GM12878 (cell line): ENCODE data around the gene PHACTR3. TPM values are rescaled to one million over a fixed set of nuclear protein-coding genes. Genes with fewer than 3 reads are reported as not detected.

Source experiments
- ATAC-seq: fragments of 200-7000 bp; cut with Tn5 transposase; 3 replicates; pipeline ENCODE4 v1.9.1; 2020; ENCODE audit warnings: mild to moderate bottlenecking, moderate library complexity
- BruUV-seq: library from RNA; stranded (reverse); fragments of 400-500 nt; replicated peaks from 2 replicates; lab custom pipeline; 2021; lab: Mats Ljungman, UMichigan
- CTCF ChIA-PET: fragments of 300-600 bp; sonication (Branson Sonifier 250); formaldehyde crosslinking; extraction: SDS; loops from one replicate; lab custom pipeline; 2021; ENCODE audit warnings: inconsistent platforms; lab: Yijun Ruan, JAX
- POLR2A ChIA-PET: fragments of 350-600 bp; formaldehyde crosslinking; extraction: SDS; loops from one replicate; lab custom pipeline; 2021; ENCODE audit warnings: inconsistent platforms; lab: Charles Lee
- RAD21 ChIA-PET: fragments of 300-600 bp; sonication (Branson Sonifier 250); formaldehyde crosslinking; loops from one replicate; lab custom pipeline; 2023; ENCODE audit warnings: antibody characterized with exemption; ENCODE audit not compliant: unreplicated experiment; lab: Charles Lee
- SMC1A ChIA-PET: fragments of 300-600 bp; sonication (Branson Sonifier 250); formaldehyde crosslinking; loops from one replicate; lab custom pipeline; 2023; ENCODE audit not compliant: unreplicated experiment, uncharacterized antibody; lab: Charles Lee
- DNase-seq: peaks from one replicate; pipeline ENCODE4 v3.0.0-alpha.2; 2011; ENCODE audit warnings: low read depth, low spot score
- FAIRE-seq: peaks from 3 replicates; lab custom pipeline; 2011; peaks lifted over from hg19 to GRCh38; lab: Jason Lieb, UNC
- H2AFZ ChIP-seq: 2 replicates; pipeline ENCODE4 v1.6.0; 2011; ENCODE audit warnings: low read depth, low read length, control low read depth; ENCODE audit not compliant: control insufficient read depth
- H3K27ac ChIP-seq: 2 replicates; pipeline ENCODE4 v1.5.1; 2011; ENCODE audit warnings: control low read depth; ENCODE audit not compliant: control insufficient read depth, insufficient read depth
- H3K27me3 ChIP-seq, 2 experiments: replicated peaks in 1 of 2; 2 replicates each; pipeline versions ENCODE4 v1.6.0 to v1.6.1; 2011; ENCODE audit warnings: low read length in 1 of 2; ENCODE audit not compliant: control insufficient read depth in 2 of 2, insufficient read depth in 2 of 2
- H3K36me3 ChIP-seq, 2 experiments: 2 replicates each; pipeline ENCODE4 v1.5.1; 2011; ENCODE audit warnings: low read length in 1 of 2; ENCODE audit not compliant: control insufficient read depth in 2 of 2, insufficient read depth in 2 of 2
- H3K4me1 ChIP-seq: 2 replicates; pipeline ENCODE4 v1.6.1; 2011; ENCODE audit warnings: mild to moderate bottlenecking, low read length, moderate library complexity, mixed read lengths; ENCODE audit not compliant: control insufficient read depth, insufficient read depth
- H3K4me2 ChIP-seq: 2 replicates; pipeline ENCODE4 v1.6.0; 2011; ENCODE audit warnings: control low read depth; ENCODE audit not compliant: control insufficient read depth, insufficient read depth
- H3K4me3 ChIP-seq: fragments of 200-600 bp; sonication (generic); 2 replicates; pipeline ENCODE4 v1.5.1; 2016
- H3K79me2 ChIP-seq: 2 replicates; pipeline ENCODE4 v1.6.0; 2011; ENCODE audit warnings: low read length; ENCODE audit not compliant: control insufficient read depth, insufficient read depth
- H3K9ac ChIP-seq: 2 replicates; pipeline ENCODE4 v1.8.0; 2011; ENCODE audit warnings: low read length, control low read depth, mixed read lengths; ENCODE audit not compliant: control insufficient read depth, insufficient read depth
- H3K9me3 ChIP-seq: replicated peaks from 3 replicates; pipeline ENCODE4 v1.5.1; 2011; ENCODE audit warnings: mild to moderate bottlenecking, low read length; ENCODE audit not compliant: control insufficient read depth, insufficient read depth
- H4K20me1 ChIP-seq: 2 replicates; pipeline ENCODE4 v1.6.0; 2011; ENCODE audit not compliant: control insufficient read depth, insufficient read depth
- CREM ChIP-seq: IDR thresholded peaks from 2 replicates; pipeline ENCODE4 v1.6.1; 2014; ENCODE audit warnings: antibody characterized with exemption, low read depth
- KLF5 ChIP-seq: fragments of 450-650 bp; IDR thresholded peaks from 2 replicates; pipeline ENCODE4 v1.6.1; 2014; ENCODE audit warnings: mild to moderate bottlenecking; ENCODE audit not compliant: partially characterized antibody
- POLR2A ChIP-seq: IDR thresholded peaks from 2 replicates; pipeline ENCODE4 v1.6.1; 2011; ENCODE audit warnings: low read depth, mild to moderate bottlenecking, low read length
- PRDM15 ChIP-seq: fragments of 450-650 bp; formaldehyde crosslinking; IDR thresholded peaks from 2 replicates; pipeline ENCODE4 v1.4.0; 2020; ENCODE audit warnings: mild to moderate bottlenecking, moderate library complexity
- SIN3A ChIP-seq: IDR thresholded peaks from 2 replicates; pipeline ENCODE4 v1.6.1; 2012; ENCODE audit warnings: low read depth, low read length, improper control_type of control experiment
- SREBF1 ChIP-seq: IDR thresholded peaks from 2 replicates; pipeline ENCODE4 v1.6.1; 2012; ENCODE audit warnings: mild to moderate bottlenecking, low read length
- TCF7 ChIP-seq: IDR thresholded peaks from 2 replicates; pipeline ENCODE4 v1.6.1; 2014; ENCODE audit warnings: antibody characterized with exemption, borderline replicate concordance
- YBX1 ChIP-seq: fragments of 450-650 bp; IDR thresholded peaks from 2 replicates; pipeline ENCODE4 v1.6.1; 2016; ENCODE audit warnings: antibody characterized with exemption
- ZNF207 ChIP-seq: fragments of 450-650 bp; IDR thresholded peaks from 2 replicates; pipeline ENCODE4 v1.6.1; 2014; ENCODE audit warnings: antibody characterized with exemption, mild to moderate bottlenecking, borderline replicate concordance
- WGBS: methylation state at CpG from one replicate; pipeline ENCODE4 v1.1.6; 2016; ENCODE audit warnings: low lambda C conversion rate; ENCODE audit not compliant: insufficient replicate concordance, insufficient coverage; ENCODE audit errors: missing lambda C conversion rate; 5-methylcytosine and 5-hydroxymethylcytosine counted together
- in situ Hi-C: fragments of 300-500 bp; cut with MboI; formaldehyde crosslinking; loops from 9 replicates; pipeline ENCODE4 v1.14.3; 2018; ENCODE audit warnings: mixed read lengths
- intact Hi-C: fragments of 100-400 bp; cut with micrococcal nuclease; formaldehyde crosslinking; loops from one replicate; pipeline ENCODE4 v1.14.2; 2022; ENCODE audit not compliant: unreplicated experiment
- polyA plus RNA-seq, 11 experiments: library from polyadenylated mRNA; depleted of rRNA in 4 of 11; unstranded in 6 of 11; stranded (reverse) in 5 of 11; fragments of >200 nt; fragmentation: Nextera tagmentation in 4 of 11; fragmentation: Illumina TruSeq in 1 of 11; extraction: Ambion mirVana in 4 of 11; extraction: Trizol in 1 of 11; gene quantifications; 1 replicate in 1 of 11; 2 replicates in 10 of 11; pipeline versions ENCODE4 v1.2.1 to v1.2.3, GENCODE V29; 2011 to 2016; ENCODE audit warnings: inconsistent platforms in 2 of 11, missing spikeins in 2 of 11, low read depth in 1 of 11
- total RNA-seq, 4 experiments: library from RNA; depleted of rRNA in 3 of 4; stranded (reverse); fragments of >200 nt in 3 of 4; fragmentation: Illumina TruSeq in 1 of 4; extraction: Trizol in 1 of 4; gene quantifications; 2 replicates each; pipeline versions ENCODE4 v1.2.1 to v1.2.3, GENCODE V29; 2013 to 2021

The PHACTR3 gene
- total and polyA plus RNA-seq, 10 of the 15 experiments (the other 5 are each of a cell fraction or from before 2014, with no cell fraction given), result 0.17 to 2.7 (median 0.27) TPM; not detected in 1

DNA sequence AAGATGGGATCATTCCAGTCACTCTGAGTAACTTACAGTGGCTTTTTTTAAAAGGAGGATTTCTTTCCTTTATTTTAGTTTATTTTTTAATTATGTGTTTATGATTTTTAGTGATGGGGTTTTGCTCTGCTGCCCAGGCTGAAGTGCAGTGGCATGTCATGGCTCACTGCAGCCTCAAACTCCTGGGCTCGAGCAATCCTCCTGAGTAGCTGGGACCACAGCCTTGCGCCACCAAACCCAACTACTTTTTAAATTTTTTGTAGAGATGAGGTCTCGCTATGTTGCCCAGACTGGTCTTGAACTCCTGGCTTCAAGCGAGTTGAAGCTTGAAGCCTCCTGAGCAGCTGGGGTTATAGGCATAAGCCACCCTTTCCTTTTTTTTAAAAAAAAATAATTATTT is 31.8 kb upstream of the PHACTR3 start (continued):
- TF ChIP-seq PRDM15 (CRISPR knock-in tag), result no peak

DNA sequence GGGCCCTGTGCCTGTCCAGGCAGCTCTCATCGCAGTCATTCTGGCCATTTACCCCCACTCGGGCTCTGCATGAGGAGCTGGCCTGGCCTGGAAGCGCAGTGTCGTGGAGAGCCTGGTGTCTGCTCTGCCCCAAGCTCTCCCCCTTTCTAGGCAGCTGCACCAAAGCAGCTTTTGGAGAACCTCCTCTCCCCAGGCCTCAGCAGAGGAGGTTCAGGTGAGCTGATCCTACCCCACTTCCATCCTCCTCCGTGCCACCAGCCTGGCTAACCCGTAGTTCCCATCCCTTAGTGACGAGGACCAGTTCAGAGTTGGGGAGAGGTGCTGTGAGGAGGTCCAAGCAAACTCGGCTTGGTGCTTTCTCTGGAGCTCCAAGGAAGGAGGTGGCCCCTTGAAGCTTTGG is 30.5 kb upstream of the PHACTR3 start:
- intact Hi-C loops, result no loop called here
- WGBS, result 22% methylated on average over 8 of the region's 8 CpGs
- TF ChIP-seq SIN3A (no peak), TCF7 (no peak), YBX1 (no peak), SREBF1 (no peak), ZNF207 (no peak), POLR2A (no peak), CREM (no peak), KLF5 (no peak)
- DNase-seq (no peak), FAIRE-seq (no peak), ATAC-seq (no peak)
- no peaks in the 10 kb centered on the region for H3K36me3 ChIP-seq
- H3K4me3 ChIP-seq, result no peak overlapping the region
- H3K27ac ChIP-seq, result no peak overlapping the region
- ChIA-PET POLR2A (no interaction called here), SMC1A (no interaction called here), CTCF (interaction anchor here (1.2 to 4.7 kb wide), 3 partner anchors 173 to 210 kb away, joined by 3 to 26 read pairs (median 4); no protein-coding TSS in a partner anchor), RAD21 (interaction anchor here (1.3 kb wide), 1 partner anchor 179 kb away, joined by 5 read pairs; no protein-coding TSS in a partner anchor)
- BruUV-seq, result no TSS peak
- H3K27me3 ChIP-seq, result peaks cover 3% of the 10 kb centered on the region in 2 experiments; a peak in 3 of 4 replicates
- no peak overlapping the region for H2AFZ ChIP-seq
- in situ Hi-C loops, result loop anchor here (5.0 kb wide), 1 partner anchor 178 kb away; no protein-coding TSS in a partner anchor
- H3K9ac ChIP-seq, result no peak overlapping the region
- no peak overlapping the region for H3K4me2 ChIP-seq
- 0 out of 2 replicates have a peak, but pooled peaks cover 2% of the 10 kb centered on the region for H3K4me1 ChIP-seq
- H4K20me1 ChIP-seq, result no peaks in the 10 kb centered on the region
- H3K9me3 ChIP-seq, result no peaks in the 10 kb centered on the region
- no peaks in the 10 kb centered on the region for H3K79me2 ChIP-seq
